ENCODE results near the gene CNKSR2. TPM values are rescaled to one million over a fixed set of nuclear protein-coding genes. Genes with fewer than 3 reads are reported as not detected.

The CNKSR2 gene
- not detected in 2 replicates for total RNA-seq

- DNase-seq (ENCODE audit: low read depth in 2 of 2): peak in 1 of 2 donors; percentile 21
Observed at GRCh38 chrX:21374163-21374993, at the start of gene CNKSR2. TSS of gene CNKSR2 (plus strand) at chrX:21374418. CDS start at chrX:21374898, 480 bp downstream.

GRCh38 chrX:21354725-21355124, 19.5 kb upstream of the CNKSR2 start:
- DNase-seq (ENCODE audit: low read depth in 2 of 2): no peak

- no peak for DNase-seq (ENCODE audit: low read depth in 2 of 2)
Observed at GRCh38 chrX:21355831-21356230, 18.4 kb upstream of the CNKSR2 start.

DNA sequence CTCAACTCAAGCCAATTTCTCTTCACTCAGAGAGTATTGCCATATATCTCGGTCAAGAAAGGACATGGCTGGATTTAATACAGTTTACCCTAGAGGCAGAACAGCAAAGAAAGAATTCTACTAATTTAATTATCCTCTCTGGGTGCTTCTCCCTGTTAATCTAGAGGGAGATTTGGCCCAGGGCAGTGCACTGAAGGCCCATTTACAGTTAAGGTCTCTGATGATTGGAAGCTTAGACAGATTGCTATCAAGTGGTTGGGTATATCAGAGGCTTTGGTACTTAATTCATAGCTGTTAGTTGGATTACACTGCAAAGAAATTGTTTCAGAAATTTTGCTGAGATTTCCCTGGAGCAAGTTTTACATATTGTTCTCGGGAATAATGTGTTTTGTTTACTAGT, 4.6 kb upstream of the CNKSR2 start:
- DNase-seq (ENCODE audit: low read depth in 2 of 2): no peak

GRCh38 chrX:21373001-21373400, 1.2 kb upstream of the CNKSR2 start:
- DNase-seq (ENCODE audit: low read depth in 2 of 2): no peak

- DNase-seq (ENCODE audit: low read depth in 2 of 2): no peak
Observed at GRCh38 chrX:21373637-21374162, 518 bp upstream of the CNKSR2 start.

DNA sequence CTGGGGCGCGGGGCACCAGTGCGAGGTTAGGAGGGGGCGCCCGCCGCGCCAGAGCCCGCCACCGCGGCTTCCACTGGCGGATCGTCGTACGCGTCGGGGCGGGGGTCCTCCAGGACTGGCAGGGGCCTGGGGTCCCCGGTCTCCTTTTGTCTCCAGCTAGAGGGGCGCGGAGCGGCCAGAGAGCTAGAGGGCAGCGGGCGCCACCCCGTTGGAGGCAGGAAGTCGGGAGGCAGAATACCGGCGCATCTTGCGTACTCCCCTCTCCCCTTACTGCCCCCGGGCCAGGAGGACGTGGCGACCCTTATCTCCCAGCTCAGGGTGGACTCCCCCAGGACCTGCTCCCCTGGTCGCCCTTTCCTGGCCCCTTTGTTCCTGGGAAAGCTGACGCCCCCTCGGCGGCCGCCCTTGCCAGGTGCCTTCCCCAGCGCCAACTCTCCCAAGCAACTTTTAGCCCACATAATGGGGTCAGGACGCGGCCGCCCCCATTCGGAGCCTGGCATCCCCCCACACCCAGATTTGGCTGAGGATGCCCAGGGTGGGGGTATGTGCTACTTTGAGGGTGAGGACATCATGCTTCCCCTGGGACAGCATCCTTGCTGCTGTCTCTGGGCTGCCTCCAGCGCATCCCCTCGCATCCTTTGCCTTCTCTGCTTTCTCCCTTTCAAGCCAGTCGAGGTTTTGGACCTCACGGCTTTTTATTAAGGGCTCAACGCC, 933 bp downstream of the CNKSR2 start:
- DNase-seq (ENCODE audit: low read depth in 2 of 2): no peak

DNA sequence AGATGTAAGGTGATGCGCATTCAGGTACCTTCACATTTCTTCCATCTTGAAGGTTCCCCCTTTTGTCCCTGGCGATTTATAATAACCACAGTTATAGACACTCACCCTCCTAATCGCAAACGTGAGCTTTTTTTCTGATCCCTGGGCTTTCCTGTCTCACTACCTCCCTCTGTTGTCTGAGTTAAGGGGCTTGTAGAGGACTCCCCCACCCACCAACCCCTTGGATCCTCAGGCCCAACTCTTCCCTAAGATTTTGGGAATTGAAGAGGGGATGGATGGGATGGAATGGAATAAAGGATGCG, 1.4 kb downstream of the CNKSR2 start:
- DNase-seq (ENCODE audit: low read depth in 2 of 2): no peak

- no peak for DNase-seq (ENCODE audit: low read depth in 2 of 2)
Observed at GRCh38 chrX:21376636-21377035, 2.4 kb downstream of the CNKSR2 start.

- DNase-seq (ENCODE audit: low read depth in 2 of 2): no peak
Observed at GRCh38 chrX:21379991-21380390, 5.8 kb downstream of the CNKSR2 start.

DNA sequence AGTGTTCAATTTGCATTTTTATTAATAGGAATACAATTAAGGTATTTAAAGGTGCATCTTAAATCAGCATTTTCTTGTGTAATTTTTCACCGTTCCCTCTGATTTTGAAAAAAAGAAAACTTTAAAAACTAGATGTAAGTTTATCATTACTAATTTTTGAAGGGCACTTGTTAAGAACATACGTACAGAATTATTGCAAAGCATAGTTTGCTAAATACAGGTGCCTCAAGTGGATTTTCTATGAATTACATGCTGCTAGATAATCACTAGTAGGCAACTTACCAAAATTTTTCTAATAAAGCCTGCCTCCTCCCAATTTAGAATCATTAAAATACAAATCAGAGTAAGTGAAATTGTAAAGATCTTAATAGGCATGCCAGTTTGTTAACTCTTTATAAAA, 8.5 kb downstream of the CNKSR2 start:
- no peak for DNase-seq (ENCODE audit: low read depth in 2 of 2)

DNA sequence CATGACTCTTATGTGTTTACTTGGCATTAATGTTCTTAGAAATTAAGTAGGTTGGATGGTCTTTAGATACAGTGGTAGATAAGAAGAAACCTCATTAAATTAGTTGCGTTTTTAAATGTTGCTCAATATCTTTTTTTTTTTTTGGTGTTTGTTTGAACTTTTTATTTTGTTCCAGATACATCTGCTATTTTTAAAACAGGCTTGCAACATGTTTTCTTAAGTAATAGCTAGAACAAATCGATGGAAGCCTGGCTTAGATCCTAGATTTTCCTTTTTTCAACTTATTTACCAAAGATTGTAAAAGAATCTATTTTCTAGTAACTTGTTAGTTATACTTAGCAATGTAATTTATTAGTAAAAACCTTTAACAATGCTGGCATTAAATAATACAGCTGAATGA, 9.3 kb downstream of the CNKSR2 start:
- DNase-seq (ENCODE audit: low read depth in 2 of 2): no peak

- DNase-seq (ENCODE audit: low read depth in 2 of 2): no peak
Observed at GRCh38 chrX:21384178-21384577, 10.0 kb downstream of the CNKSR2 start.

DNA sequence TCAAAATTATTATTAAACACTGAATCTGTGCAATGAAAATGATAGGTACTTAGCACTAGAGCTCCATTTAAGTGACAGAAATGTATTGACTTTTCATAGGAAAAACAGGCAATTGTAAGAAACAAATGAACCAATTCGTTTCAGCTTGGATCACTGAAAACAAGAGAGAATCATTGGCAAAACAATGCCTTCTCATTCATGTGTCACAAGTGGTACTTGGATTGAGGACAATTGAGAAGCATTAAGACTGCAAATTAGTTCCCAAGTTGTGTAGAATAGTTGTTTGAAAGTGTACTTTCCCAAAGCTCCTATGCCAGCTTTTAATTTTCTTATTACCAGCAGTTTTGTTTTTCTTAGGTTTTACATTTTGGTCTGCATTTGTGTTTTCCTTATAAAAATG, 20.6 kb downstream of the CNKSR2 start:
- DNase-seq (ENCODE audit: low read depth in 2 of 2): no peak

DNA sequence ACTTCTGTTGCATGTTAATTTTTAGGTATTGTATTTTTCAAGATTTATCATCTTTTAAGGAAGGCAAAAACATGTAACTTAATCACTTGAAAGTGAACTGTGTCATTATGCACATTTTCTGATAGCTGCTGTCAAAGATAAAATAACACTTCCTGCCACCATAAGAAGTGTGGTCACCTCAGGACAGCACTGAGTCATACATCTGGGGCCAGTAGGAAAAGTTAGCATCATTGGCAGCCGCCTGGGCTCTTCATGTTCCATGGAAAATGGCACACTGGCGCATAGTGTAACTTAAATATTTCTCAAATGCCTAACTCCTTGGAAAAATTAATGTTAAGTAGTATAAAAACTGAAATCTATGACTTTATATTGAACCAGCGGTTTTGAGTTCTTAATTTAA, 24.2 kb downstream of the CNKSR2 start:
- DNase-seq (ENCODE audit: low read depth in 2 of 2): no peak

GRCh38 chrX:21400408-21401121, 26.3 kb downstream of the CNKSR2 start:
- DNase-seq (ENCODE audit: low read depth in 2 of 2): no peak

GRCh38 chrX:21408307-21408706, 34.1 kb downstream of the CNKSR2 start:
- no peak for DNase-seq (ENCODE audit: low read depth in 2 of 2)

DNA sequence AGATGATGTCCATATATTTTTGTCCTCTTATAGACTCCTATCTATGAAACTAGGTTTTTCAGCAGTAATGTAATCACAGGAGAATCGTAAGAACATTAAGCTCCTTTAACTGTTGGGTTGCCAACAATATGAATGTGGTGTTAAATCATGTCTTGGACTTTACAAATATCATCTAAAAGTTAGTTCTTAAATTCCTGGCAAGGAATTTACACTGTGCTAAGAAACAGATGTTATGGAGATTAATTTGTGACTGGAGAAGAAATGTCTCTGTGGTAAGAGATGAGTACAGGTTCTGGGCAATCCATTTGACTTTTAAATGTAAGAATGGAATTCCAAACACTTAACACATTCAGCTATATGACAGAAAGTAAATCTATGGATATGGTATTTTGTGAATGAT, 34.6 kb downstream of the CNKSR2 start:
- DNase-seq (ENCODE audit: low read depth in 2 of 2): no peak

- peak in 1 of 2 donors; percentile 1 for DNase-seq (ENCODE audit: low read depth in 2 of 2)
Observed at GRCh38 chrX:21412029-21412428, 37.8 kb downstream of the CNKSR2 start.

DNA sequence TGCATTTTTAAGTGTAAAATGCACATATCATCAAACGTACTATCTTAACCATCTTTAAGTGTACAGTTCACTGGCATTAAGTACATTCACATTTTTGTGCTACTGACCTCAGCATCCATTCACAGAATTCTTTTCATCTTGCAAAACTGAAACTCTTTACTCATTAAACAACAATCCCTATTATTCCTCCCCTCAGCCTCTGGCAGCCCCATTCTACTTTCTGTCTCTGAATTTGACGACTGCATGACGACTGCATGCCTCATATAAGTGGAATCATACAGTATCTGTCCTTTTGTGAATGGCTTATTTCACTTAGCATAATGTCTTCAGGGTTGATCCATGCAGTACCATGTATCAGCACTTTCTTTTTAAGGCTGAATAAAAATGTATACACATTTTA, 38.7 kb downstream of the CNKSR2 start:
- DNase-seq (ENCODE audit: low read depth in 2 of 2): no peak

GRCh38 chrX:21427086-21427485, 52.9 kb downstream of the CNKSR2 start:
- DNase-seq (ENCODE audit: low read depth in 2 of 2): no peak

GRCh38 chrX:21437036-21437435, 62.8 kb downstream of the CNKSR2 start:
- DNase-seq (ENCODE audit: low read depth in 2 of 2): no peak

Measured in dermis microvascular lymphatic vessel endothelial cell (primary cell).